ENCODE measurements around the gene BSG. TPM values are rescaled to one million over a fixed set of nuclear protein-coding genes. Genes with fewer than 3 reads are reported as not detected.
"Not testable (repeated sequence)": the region's sequence is repeated elsewhere in the genome, so short reads cannot be mapped to it uniquely, and the experiment has no call there.

The BSG gene
- total and polyA plus RNA-seq, 9 donors: 111 to 484 (median 315) TPM

GRCh38 chr19:581399-582111 is 9.2 kb downstream of the BSG start:
- peaks cover 11% of the 10 kb centered on the region for H3K4me1 ChIP-seq (ENCODE audit: insufficient read depth)
- H3K9me3 ChIP-seq: no peaks in the 10 kb centered on the region
- no peak overlapping the region for H3K4me3 ChIP-seq
- H3K27ac ChIP-seq: no peak overlapping the region
- H3K27me3 ChIP-seq: no peaks in the 10 kb centered on the region
- no peaks in the 10 kb centered on the region for H3K36me3 ChIP-seq
- TF ChIP-seq, protein P1, sequence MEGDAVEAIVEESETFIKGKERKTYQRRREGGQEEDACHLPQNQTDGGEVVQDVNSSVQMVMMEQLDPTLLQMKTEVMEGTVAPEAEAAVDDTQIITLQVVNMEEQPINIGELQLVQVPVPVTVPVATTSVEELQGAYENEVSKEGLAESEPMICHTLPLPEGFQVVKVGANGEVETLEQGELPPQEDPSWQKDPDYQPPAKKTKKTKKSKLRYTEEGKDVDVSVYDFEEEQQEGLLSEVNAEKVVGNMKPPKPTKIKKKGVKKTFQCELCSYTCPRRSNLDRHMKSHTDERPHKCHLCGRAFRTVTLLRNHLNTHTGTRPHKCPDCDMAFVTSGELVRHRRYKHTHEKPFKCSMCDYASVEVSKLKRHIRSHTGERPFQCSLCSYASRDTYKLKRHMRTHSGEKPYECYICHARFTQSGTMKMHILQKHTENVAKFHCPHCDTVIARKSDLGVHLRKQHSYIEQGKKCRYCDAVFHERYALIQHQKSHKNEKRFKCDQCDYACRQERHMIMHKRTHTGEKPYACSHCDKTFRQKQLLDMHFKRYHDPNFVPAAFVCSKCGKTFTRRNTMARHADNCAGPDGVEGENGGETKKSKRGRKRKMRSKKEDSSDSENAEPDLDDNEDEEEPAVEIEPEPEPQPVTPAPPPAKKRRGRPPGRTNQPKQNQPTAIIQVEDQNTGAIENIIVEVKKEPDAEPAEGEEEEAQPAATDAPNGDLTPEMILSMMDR (IDR thresholded peaks at IDR 0.05): no peak
- no peak for TF ChIP-seq POLR2A (IDR thresholded peaks at IDR 0.05)
- TF ChIP-seq EP300 (IDR thresholded peaks at IDR 0.05): no peak
- 80 to 84% (median 81%) methylated on average over 32 to 40 of the region's 40 CpGs for WGBS, 3 donors
- intact Hi-C loops (cut with DNase I): no loop called here
- DNase-seq: no peak

DNA sequence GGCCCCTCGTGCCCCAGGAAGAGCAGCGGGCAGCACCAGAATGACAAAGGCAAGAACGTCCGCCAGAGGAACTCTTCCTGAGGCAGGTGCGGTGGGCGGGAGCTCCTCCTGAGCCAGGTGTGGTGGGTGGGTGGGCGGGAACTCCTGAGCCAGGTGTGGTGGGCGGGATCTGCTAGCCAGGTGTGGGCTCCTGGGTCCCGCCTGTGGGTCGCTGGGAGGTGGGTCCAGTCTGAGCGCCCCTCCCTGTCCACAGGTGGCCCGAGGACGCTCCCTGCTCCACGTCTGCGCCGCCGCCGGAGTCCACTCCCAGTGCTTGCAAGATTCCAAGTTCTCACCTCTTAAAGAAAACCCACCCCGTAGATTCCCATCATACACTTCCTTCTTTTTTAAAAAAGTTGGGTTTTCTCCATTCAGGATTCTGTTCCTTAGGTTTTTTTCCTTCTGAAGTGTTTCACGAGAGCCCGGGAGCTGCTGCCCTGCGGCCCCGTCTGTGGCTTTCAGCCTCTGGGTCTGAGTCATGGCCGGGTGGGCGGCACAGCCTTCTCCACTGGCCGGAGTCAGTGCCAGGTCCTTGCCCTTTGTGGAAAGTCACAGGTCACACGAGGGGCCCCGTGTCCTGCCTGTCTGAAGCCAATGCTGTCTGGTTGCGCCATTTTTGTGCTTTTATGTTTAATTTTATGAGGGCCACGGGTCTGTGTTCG is 10.3 kb downstream of the BSG start:
- WGBS, 3 donors: 78 to 87% (median 86%) methylated on average over 31 of the region's 31 CpGs
- TF ChIP-seq POLR2A (IDR thresholded peaks at IDR 0.05) (no peak), EP300 (IDR thresholded peaks at IDR 0.05) (no peak)
- H3K27me3 ChIP-seq: no peaks in the 10 kb centered on the region
- no peaks in the 10 kb centered on the region for H3K9me3 ChIP-seq
- H3K4me1 ChIP-seq (ENCODE audit: insufficient read depth): peaks cover 7% of the 10 kb centered on the region
- H3K27ac ChIP-seq: no peak overlapping the region
- intact Hi-C loops (cut with DNase I): no loop called here
- DNase-seq: no peak
- H3K4me3 ChIP-seq: no peak overlapping the region
- no peaks in the 10 kb centered on the region for H3K36me3 ChIP-seq

DNA sequence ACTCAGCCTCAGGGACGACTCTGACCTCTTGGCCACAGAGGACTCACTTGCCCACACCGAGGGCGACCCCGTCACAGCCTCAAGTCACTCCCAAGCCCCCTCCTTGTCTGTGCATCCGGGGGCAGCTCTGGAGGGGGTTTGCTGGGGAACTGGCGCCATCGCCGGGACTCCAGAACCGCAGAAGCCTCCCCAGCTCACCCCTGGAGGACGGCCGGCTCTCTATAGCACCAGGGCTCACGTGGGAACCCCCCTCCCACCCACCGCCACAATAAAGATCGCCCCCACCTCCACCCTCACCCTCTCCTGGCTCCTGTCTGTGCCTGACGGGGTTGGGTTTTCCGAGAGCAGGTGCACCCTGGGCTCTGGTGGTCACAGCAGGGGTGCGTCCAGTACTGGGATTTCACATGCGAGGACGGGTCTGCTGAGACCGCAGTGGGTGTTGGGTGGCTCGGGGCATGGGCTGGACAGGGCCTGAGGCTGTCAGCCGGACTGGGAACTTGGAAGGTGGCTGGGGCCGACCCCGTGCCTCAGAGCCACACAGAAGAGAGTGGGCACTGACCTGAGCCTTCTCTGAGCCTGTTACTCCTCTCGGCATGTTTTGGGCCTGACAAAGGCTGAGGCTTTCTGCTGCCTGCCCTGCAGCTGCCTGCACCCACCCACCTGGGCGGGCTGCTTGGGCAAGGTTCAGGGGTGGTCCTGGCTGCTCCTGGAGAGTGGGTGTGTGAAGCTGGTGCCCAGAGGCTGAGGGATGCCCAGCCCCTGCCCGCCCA is 11.0 kb downstream of the BSG start:
- Histone ChIP-seq H3K36me3 (no peaks in the 10 kb centered on the region), H3K27ac (no peak overlapping the region), H3K9me3 (no peaks in the 10 kb centered on the region), H3K27me3 (peaks cover 4% of the 10 kb centered on the region), H3K4me1 (ENCODE audit: insufficient read depth) (peaks cover 5% of the 10 kb centered on the region), H3K4me3 (no peak overlapping the region)
- intact Hi-C loops (cut with DNase I): no loop called here
- no peak for DNase-seq
- 84 to 88% (median 84%) methylated on average over 24 to 27 of the region's 27 CpGs for WGBS, 3 donors
- TF ChIP-seq POLR2A (IDR thresholded peaks at IDR 0.05): no peak

DNA sequence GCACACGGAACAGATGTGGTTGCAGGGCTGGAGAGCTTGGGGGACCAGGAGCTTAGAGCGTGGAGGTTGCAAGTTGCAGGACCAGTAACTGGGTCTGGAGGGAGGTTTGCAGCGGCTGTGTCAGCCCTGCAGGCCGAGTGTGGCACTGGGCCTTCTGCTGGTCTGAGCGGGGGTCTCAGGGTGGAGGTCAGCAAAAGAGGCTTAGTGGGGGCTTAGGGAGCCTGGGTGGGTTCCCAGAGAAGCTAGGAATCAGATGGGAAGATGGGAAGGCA is 11.5 kb downstream of the BSG start:
- TF ChIP-seq EP300 (IDR thresholded peaks at IDR 0.05): no peak
- no peak for TF ChIP-seq POLR2A (IDR thresholded peaks at IDR 0.05)
- TF ChIP-seq, protein P1 (IDR thresholded peaks at IDR 0.05): no peak
- Histone ChIP-seq H3K27me3 (peaks cover 4% of the 10 kb centered on the region), H3K36me3 (no peaks in the 10 kb centered on the region), H3K4me1 (ENCODE audit: insufficient read depth) (peaks cover 5% of the 10 kb centered on the region), H3K4me3 (no peak overlapping the region), H3K9me3 (no peaks in the 10 kb centered on the region), H3K27ac (no peak overlapping the region)
- 61 to 77% (median 68%) methylated on average over 5 of the region's 5 CpGs for WGBS, 3 donors
- DNase-seq: no peak
- intact Hi-C loops (cut with DNase I): no loop called here

DNA sequence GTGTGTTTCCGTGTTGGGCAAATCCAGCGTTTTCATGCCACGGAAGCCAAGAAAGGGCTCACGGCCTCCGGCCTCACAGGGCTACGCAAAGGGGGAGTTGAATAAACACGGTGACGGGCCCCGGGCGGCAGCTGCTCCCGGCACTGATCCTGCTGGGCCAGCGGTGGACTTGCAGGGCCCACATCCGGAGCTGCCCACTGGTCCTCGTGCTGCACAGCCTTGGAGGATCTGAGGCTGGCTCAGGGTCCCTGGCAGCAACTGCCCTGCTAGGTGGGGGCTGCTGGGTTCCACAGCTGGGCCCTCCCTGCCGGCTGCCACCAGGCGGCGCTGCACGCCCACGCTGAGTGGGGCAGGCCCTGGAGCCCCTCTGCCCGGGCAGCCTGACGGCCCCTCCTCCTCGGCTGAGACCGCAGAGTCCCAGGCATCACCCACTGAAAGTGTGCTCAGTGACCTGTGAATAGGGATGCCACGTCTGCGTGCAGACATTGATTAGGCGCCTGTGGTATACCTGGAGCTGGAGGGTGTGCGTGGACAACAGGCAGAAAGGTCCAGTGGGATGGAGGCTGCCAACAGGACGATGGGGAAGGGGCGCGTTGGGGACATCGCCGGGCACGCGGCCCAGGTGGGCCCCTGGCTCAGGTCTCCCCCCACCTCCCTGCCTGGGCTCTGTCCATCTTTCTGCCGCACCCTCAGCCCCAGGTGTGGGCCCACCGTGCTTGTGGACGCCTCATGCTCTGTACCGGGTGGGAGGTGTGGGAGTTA is 12.0 kb downstream of the BSG start:
- Histone ChIP-seq H3K27me3 (peaks cover 4% of the 10 kb centered on the region), H3K27ac (no peak overlapping the region), H3K36me3 (no peaks in the 10 kb centered on the region), H3K9me3 (no peaks in the 10 kb centered on the region), H3K4me3 (no peak overlapping the region), H3K4me1 (ENCODE audit: insufficient read depth) (peaks cover 5% of the 10 kb centered on the region)
- intact Hi-C loops (cut with DNase I): no loop called here
- TF ChIP-seq, protein P1 (IDR thresholded peaks at IDR 0.05): peak; percentile 54 to 76 (median 67)
- no peak for TF ChIP-seq POLR2A (IDR thresholded peaks at IDR 0.05)
- WGBS, 3 donors: 11 to 19% (median 12%) methylated on average over 38 of the region's 38 CpGs
- peak; percentile 39 to 74 (median 53) for DNase-seq

DNA sequence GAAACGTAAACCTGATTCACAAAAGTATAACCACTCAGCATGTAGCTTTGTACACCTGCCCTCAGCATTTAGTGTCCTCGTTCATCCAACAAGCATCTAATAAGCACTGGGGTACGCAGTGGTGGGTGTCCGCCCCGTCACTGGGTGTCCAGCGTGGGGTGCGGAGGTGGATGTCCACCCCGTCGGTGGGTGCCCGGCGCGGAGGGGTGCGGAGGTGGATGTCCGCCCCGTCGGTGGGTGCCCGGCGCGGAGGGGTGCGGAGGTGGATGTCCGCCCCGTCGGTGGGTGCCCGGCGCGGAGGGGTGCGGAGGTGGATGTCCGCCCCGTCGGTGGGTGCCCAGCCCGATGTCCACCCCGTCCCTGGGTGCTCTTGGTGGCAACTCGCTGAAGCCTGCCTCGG is 12.8 kb downstream of the BSG start:
- H3K9me3 ChIP-seq; H3K4me3 ChIP-seq; DNase-seq; H3K27ac ChIP-seq; intact Hi-C loops (cut with DNase I); H3K36me3 ChIP-seq; H3K27me3 ChIP-seq; H3K4me1 ChIP-seq (ENCODE audit: insufficient read depth): not testable (repeated sequence)
- 72 to 77% (median 74%) methylated on average over 33 to 34 of the region's 34 CpGs for WGBS, 3 donors

All from ovary (tissue), 9 donors.